ENCODE data around the gene AMD1.

GRCh38 chr6:110934381-110934898 is 59.9 kb downstream of the AMD1 start:
- TF ChIP-seq CTCF (conservative IDR thresholded peaks at IDR 0.05; ENCODE audit: low read length) = no peak
- TF ChIP-seq EZH2phosphoT487 (IDR thresholded peaks at IDR 0.05; ENCODE audit: borderline replicate concordance) = no peak

Data from Loucy (cell line).